OCI-LY7 (cell line): ENCODE results near the gene ALG8.

ENCODE experiments used
- EZH2phosphoT487 ChIP-seq: fragments of 200-600 bp; sonication (generic); IDR thresholded peaks from 2 replicates; pipeline ENCODE4 v1.6.1; 2018; ENCODE audit warnings: low read depth, borderline replicate concordance, mild to moderate bottlenecking, mixed run types, antibody characterized with exemption, low read length, moderate library complexity, mixed read lengths
- TF ChIP-seq, protein P1 (sequence below): fragments of 200-600 bp; sonication (generic); conservative IDR thresholded peaks from 2 replicates; pipeline ENCODE4 v1.5.1; 2014; ENCODE audit warnings: mild to moderate bottlenecking, antibody characterized with exemption, low read length, moderate library complexity, mixed read lengths

DNA sequence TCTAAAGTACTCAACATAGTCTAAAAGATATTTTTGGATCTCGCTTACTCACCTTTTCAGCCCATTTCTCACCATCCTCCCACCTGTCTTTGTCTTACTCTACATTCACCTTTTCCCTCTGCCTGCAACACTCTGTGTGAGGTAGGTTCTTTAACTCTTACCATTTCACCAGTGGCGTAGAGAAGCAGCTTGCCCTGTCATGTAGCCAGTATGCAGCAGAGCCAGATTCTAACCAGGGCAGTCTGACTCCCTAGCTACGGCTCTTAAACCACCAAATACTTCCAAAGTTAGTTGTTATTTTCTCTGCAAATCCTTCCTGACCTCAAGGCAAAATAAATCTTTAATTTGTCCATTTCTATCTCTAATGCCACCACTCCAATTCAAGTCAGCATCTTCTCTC lies 7.5 kb downstream of the ALG8 start:
- TF ChIP-seq, protein P1, sequence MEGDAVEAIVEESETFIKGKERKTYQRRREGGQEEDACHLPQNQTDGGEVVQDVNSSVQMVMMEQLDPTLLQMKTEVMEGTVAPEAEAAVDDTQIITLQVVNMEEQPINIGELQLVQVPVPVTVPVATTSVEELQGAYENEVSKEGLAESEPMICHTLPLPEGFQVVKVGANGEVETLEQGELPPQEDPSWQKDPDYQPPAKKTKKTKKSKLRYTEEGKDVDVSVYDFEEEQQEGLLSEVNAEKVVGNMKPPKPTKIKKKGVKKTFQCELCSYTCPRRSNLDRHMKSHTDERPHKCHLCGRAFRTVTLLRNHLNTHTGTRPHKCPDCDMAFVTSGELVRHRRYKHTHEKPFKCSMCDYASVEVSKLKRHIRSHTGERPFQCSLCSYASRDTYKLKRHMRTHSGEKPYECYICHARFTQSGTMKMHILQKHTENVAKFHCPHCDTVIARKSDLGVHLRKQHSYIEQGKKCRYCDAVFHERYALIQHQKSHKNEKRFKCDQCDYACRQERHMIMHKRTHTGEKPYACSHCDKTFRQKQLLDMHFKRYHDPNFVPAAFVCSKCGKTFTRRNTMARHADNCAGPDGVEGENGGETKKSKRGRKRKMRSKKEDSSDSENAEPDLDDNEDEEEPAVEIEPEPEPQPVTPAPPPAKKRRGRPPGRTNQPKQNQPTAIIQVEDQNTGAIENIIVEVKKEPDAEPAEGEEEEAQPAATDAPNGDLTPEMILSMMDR, result no peak
- no peak for TF ChIP-seq EZH2phosphoT487
